GM13976 (cell line): ENCODE measurements around the gene MRPL33.

Source experiments
- DNase-seq: peaks from one replicate; pipeline ENCODE4 v3.0.0; 2012; ENCODE audit warnings: low spot score
- CTCF ChIP-seq: IDR thresholded peaks from 2 replicates; pipeline ENCODE4 v1.5.1; 2012; ENCODE audit warnings: borderline replicate concordance, mild to moderate bottlenecking; ENCODE audit not compliant: insufficient read depth; ENCODE audit errors: extremely low read depth, missing control alignments, control extremely low read depth
- in situ Hi-C: fragments of 300-500 bp; cut with MboI; formaldehyde crosslinking; loops from one replicate; pipeline ENCODE4 v1.12.0; 2022; ENCODE audit warnings: low sequenced_read_pairs, mixed read lengths, inconsistent platforms; ENCODE audit not compliant: unreplicated experiment

The MRPL33 gene

GRCh38 chr2:27735263-27735904 lies 36.1 kb upstream of the MRPL33 start:
- no peak for TF ChIP-seq CTCF
- in situ Hi-C loops, result no loop called here
- DNase-seq, result peak; percentile 60

DNA sequence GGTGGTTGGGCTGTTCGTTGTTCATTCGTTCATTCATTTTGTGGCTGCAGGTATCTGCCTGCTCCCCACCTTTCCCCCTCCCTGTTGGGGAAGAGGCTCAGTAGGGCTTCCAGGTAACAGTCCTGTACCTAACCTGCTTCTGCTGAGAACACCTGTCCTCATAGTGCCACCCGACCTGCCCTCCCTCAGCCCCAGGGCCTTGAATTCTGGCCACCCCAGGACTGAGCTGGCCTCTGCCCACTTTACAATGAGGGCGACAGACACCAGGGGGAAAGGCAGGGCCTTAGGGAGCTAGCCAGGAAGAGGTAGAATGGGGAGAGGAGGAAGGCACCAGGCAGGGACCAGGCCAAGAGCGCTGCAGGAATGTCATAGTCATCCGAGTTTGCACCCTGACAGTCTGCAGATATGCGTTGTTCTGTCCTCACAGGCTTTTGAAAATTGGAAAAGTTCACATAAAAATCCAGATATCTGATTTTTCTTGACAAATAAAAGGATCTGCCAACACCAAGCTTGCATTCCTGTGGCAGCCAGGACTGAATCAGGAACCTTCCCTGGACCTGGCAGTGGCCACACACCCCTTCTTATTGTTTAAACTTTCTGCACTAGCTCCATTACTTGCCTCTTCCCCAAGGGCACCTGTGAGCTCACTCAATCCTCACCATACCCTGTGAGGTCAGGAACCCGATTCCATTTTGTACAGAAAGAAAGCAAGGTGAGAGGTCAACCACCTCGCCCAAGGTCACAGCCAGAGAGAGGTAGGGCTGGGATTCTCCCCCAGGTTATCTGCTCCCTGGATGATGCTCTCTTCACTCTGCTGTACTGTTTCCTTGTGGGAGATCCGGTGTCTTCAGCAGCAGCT lies 35.3 kb upstream of the MRPL33 start:
- no peak for DNase-seq
- in situ Hi-C loops, result no loop called here
- no peak for TF ChIP-seq CTCF

DNA sequence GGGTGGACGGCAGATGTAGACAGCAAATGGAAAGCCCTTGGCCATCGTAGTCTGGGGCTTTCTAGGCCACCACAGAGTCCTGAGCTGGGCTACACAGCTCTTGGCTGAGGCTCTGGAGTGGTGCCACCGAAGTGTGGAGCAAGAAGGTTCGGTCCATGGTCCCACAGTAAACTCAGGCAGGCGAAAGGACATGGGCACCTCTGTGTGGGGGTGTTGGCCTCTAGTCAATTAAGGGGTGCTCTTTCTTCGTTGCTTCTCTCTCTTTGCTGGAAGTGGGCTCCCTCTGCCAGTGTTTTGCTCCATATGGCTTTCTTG lies 34.7 kb upstream of the MRPL33 start:
- DNase-seq, result no peak
- in situ Hi-C loops, result no loop called here
- no peak for TF ChIP-seq CTCF

- no peak for TF ChIP-seq CTCF
- DNase-seq, result no peak
- in situ Hi-C loops, result no loop called here
Measured at GRCh38 chr2:27737676-27738348, 33.7 kb upstream of the MRPL33 start.

- in situ Hi-C loops, result no loop called here
- no peak for TF ChIP-seq CTCF
- no peak for DNase-seq
Measured at GRCh38 chr2:27738349-27739057, 33.0 kb upstream of the MRPL33 start.

- in situ Hi-C loops, result no loop called here
- DNase-seq, result no peak
- TF ChIP-seq CTCF, result no peak
Measured at GRCh38 chr2:27739058-27739373, 32.5 kb upstream of the MRPL33 start.
